ENCODE measurements around the gene SALL1.

SALL1 gene

GRCh38 chr16:51111759-51112158, 39.3 kb downstream of the SALL1 start:
- DNase-seq (ENCODE audit: low read depth) = no peak

DNA sequence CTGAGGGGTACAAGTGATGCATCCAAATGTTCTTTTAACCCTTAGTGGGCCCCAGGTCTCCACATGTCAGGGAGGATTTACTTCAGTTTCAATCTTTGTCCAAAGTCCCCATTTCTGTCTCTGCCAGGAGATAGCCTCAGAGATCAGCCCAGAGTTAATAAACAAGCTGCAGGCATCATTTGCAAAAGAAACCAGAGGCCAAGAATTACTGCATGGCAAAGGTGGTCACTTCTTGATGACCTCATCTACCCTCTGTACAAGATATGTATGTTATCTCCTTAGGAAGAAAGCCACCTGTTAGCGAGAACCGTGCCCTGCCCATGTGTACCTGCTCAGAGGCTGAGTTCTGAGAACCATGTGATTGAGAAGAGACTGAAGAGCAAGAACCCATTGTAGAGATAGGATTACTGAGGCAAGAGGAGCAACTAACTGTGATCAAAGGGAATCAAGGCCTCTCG, 40.3 kb downstream of the SALL1 start:
- DNase-seq (ENCODE audit: low read depth) = no peak

DNA sequence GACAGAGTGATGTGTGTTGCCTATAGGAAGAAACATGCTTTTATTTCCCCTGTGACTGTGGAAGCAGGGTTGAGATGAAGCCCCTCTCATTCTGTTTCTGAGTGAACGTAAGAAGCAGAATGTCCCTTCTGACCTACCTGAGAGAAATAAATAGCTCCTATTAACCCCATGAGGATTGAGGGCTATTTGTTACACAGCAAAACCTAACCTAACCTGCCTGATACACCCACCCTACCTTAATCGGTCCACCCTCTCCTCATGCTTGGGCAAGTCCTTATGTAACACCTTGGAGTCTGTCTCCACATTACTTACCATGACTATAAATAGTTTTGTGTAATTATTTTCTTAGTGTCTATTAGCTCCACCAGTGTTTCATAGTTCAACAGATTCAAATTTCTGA, 41.9 kb downstream of the SALL1 start:
- DNase-seq (ENCODE audit: low read depth) = no peak

- DNase-seq (ENCODE audit: low read depth) = no peak
Observed at GRCh38 chr16:51107742-51108141, 43.3 kb downstream of the SALL1 start.

GRCh38 chr16:51106535-51106934, 44.5 kb downstream of the SALL1 start:
- DNase-seq (ENCODE audit: low read depth) = no peak

DNA sequence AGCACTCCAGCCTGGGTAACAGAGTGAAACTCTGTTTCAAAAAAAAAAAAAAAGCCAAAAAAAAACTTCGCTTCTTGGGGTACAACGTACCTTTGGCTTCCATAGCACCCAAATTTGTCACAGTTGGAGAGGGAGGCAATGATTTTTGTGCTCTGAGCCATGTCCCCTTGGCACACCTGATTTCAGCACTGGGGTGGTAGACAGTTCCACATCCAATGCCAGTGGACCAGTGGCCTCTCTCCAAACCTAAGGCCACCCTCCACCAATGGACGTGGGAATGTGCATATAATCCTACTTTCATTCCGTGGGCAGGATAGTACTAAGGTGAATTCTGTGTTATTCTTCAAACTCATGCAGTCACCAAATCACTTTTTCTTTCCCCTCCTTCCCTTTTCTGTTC, 47.5 kb downstream of the SALL1 start:
- DNase-seq (ENCODE audit: low read depth) = no peak

DNA sequence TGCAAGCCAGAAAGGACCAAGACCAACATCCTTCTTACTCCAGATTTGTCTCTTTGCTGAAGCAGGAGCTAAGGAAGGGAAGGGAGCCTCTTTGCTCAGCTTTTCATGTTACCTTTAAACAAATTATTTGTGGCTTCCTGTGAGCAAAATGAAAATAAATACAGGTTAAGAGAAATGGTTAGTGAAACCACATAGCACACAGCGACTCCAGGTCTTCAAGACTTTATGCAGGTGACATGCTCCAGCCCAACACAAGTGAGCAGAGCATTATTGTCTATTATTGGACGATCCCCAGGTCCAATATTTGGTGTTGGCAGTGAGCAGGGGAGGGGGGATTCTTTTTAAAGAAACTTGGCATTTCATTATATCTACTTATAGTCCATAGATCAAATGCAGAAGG, 53.3 kb downstream of the SALL1 start:
- DNase-seq (ENCODE audit: low read depth) = no peak

- DNase-seq (ENCODE audit: low read depth) = no peak
Observed at GRCh38 chr16:51095890-51096626, 55.0 kb downstream of the SALL1 start.

- DNase-seq (ENCODE audit: low read depth) = no peak
Observed at GRCh38 chr16:51095084-51095881, 55.8 kb downstream of the SALL1 start.

- DNase-seq (ENCODE audit: low read depth) = no peak
Observed at GRCh38 chr16:51093726-51094280, 57.3 kb downstream of the SALL1 start.
